H1 (cell line): ENCODE measurements around the gene CD226.

Experiments
- BACH1 ChIP-seq: IDR thresholded peaks from 2 replicates; pipeline ENCODE4 v1.6.1; 2012; ENCODE audit warnings: low read length, improper control_type of control experiment
- CTCF ChIP-seq, 3 experiments: IDR thresholded peaks; 1 replicate in 2 of 3; 2 replicates in 1 of 3; pipeline versions ENCODE4 v1.5.1 to v1.6.1; 2011; ENCODE audit warnings: low read length in 3 of 3, mild to moderate bottlenecking in 3 of 3, inconsistent platforms in 2 of 3, low read depth in 1 of 3, moderate library complexity in 1 of 3; ENCODE audit not compliant: insufficient read depth in 1 of 3; ENCODE audit errors: control extremely low read depth in 1 of 3
- SRF ChIP-seq: IDR thresholded peaks from 2 replicates; pipeline ENCODE4 v1.6.1; 2011; ENCODE audit warnings: mild to moderate bottlenecking, low read depth, low read length, moderate library complexity
- TF ChIP-seq, protein P1 (sequence below): IDR thresholded peaks from 2 replicates; pipeline ENCODE4 v1.6.1; 2011; ENCODE audit warnings: low read depth, mild to moderate bottlenecking, low read length; ENCODE audit not compliant: insufficient read depth

DNA sequence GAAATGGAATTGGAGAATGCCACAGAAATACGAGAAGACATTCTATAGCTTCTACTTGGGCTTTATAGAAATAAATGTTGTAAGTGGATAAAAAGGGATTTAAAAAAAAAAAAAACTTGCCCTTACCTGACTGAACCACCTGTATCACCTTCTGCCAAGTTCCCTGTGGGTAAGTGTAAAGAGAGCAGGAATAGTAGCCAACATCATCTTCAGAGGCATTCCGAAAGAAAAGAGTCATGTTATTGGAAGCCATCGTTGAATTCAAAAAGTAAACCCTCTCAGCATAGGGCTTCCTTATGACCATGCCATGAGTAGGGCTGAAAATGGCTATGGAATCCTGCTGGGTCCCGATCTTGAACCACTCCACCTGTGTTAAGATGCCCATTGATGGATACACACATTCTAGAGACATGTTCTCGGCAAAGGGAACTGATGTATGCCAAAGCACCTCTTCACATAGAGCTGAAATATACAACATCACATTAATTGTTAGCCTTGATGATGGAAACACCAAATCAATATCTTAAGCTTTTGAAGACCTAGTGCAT lies 991 bp downstream of the CD226 start:
- TF ChIP-seq, protein P1, sequence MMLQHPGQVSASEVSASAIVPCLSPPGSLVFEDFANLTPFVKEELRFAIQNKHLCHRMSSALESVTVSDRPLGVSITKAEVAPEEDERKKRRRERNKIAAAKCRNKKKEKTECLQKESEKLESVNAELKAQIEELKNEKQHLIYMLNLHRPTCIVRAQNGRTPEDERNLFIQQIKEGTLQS, result no peak
- no peak for TF ChIP-seq CTCF (IDR thresholded peaks at IDR 0.05; ENCODE audit: control extremely low read depth in 1 of 3, insufficient read depth in 1 of 3, low read depth in 1 of 3, low read length in 3 of 3)
- TF ChIP-seq BACH1, result no peak
- no peak for TF ChIP-seq SRF
